KMS-11 (cell line): ENCODE data around the gene ANKRD44.

Experiments used
- H2AFZ ChIP-seq: fragments of 200-600 bp; sonication (generic); 2 replicates; pipeline ENCODE4 v1.6.1; 2016; ENCODE audit warnings: antibody characterized with exemption, mixed run types, low read depth
- H3K27ac ChIP-seq: fragments of 200-600 bp; sonication (generic); 2 replicates; pipeline ENCODE4 v1.6.1; 2016; ENCODE audit warnings: mild to moderate bottlenecking, mixed run types
- H3K27me3 ChIP-seq: fragments of 200-600 bp; sonication (generic); 2 replicates; pipeline ENCODE4 v1.6.1; 2017; ENCODE audit warnings: mild to moderate bottlenecking, low read depth, mixed run types, moderate library complexity; ENCODE audit not compliant: insufficient read depth
- H3K36me3 ChIP-seq: fragments of 200-600 bp; sonication (generic); 2 replicates; pipeline ENCODE4 v1.6.1; 2017; ENCODE audit warnings: mild to moderate bottlenecking, mixed run types; ENCODE audit not compliant: insufficient read depth
- H3K4me1 ChIP-seq: fragments of 200-600 bp; sonication (generic); 2 replicates; pipeline ENCODE4 v1.6.1; 2016; ENCODE audit warnings: mild to moderate bottlenecking, low read depth, mixed run types; ENCODE audit not compliant: poor library complexity, severe bottlenecking
- H3K4me2 ChIP-seq: fragments of 200-600 bp; sonication (generic); 2 replicates; pipeline ENCODE4 v1.7.0; 2016; ENCODE audit warnings: mild to moderate bottlenecking, mixed run types
- H3K4me3 ChIP-seq: fragments of 200-600 bp; sonication (generic); IDR thresholded peaks from 2 replicates; pipeline ENCODE4 v1.6.1; 2017; ENCODE audit warnings: low read depth, low read length, mixed read lengths; ENCODE audit not compliant: insufficient read depth
- H3K79me2 ChIP-seq: fragments of 200-600 bp; sonication (generic); 2 replicates; pipeline ENCODE4 v1.6.1; 2016; ENCODE audit warnings: low read depth, mixed run types; ENCODE audit not compliant: insufficient read depth
- H3K9ac ChIP-seq: fragments of 200-600 bp; sonication (generic); 2 replicates; pipeline ENCODE4 v1.6.1; 2016; ENCODE audit warnings: mild to moderate bottlenecking, mixed run types
- H4K20me1 ChIP-seq: fragments of 200-600 bp; sonication (generic); 2 replicates; pipeline ENCODE4 v1.6.1; 2016; ENCODE audit warnings: mild to moderate bottlenecking, mixed run types; ENCODE audit not compliant: insufficient read depth
- TF ChIP-seq, protein P1 (sequence below): fragments of 200-600 bp; sonication (generic); conservative IDR thresholded peaks from 2 replicates; pipeline ENCODE4 v1.6.1; 2017; ENCODE audit warnings: low read depth, mild to moderate bottlenecking, antibody characterized with exemption, low read length, moderate library complexity, mixed read lengths

The ANKRD44 gene

DNA sequence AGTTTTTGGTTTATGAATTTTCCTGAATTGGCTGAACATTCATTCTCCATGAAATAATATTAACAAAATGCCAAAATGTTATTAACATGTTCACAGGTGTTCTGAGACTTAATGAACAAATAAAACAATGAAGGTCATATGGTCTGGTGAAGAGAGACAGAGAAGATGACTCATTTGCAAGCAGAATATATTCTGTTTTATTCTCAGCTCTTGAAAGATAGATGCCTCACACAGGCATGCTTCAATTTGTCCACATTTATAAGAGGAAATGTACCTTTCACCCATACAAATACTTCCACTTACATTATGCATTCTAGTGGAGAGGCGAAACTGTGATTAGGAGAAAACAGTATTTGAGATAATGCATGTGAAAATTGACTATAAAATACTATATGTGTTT lies 308.7 kb downstream of the ANKRD44 start:
- Histone ChIP-seq H4K20me1 (no peaks in the 10 kb centered on the region), H3K4me2 (no peak overlapping the region), H3K36me3 (no peaks in the 10 kb centered on the region), H2AFZ (no peak overlapping the region), H3K79me2 (no peaks in the 10 kb centered on the region), H3K27me3 (no peaks in the 10 kb centered on the region), H3K9ac (no peak overlapping the region), H3K4me1 (no peaks in the 10 kb centered on the region), H3K27ac (no peak overlapping the region), H3K4me3 (no peak overlapping the region)
- TF ChIP-seq, protein P1, sequence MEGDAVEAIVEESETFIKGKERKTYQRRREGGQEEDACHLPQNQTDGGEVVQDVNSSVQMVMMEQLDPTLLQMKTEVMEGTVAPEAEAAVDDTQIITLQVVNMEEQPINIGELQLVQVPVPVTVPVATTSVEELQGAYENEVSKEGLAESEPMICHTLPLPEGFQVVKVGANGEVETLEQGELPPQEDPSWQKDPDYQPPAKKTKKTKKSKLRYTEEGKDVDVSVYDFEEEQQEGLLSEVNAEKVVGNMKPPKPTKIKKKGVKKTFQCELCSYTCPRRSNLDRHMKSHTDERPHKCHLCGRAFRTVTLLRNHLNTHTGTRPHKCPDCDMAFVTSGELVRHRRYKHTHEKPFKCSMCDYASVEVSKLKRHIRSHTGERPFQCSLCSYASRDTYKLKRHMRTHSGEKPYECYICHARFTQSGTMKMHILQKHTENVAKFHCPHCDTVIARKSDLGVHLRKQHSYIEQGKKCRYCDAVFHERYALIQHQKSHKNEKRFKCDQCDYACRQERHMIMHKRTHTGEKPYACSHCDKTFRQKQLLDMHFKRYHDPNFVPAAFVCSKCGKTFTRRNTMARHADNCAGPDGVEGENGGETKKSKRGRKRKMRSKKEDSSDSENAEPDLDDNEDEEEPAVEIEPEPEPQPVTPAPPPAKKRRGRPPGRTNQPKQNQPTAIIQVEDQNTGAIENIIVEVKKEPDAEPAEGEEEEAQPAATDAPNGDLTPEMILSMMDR: no peak

DNA sequence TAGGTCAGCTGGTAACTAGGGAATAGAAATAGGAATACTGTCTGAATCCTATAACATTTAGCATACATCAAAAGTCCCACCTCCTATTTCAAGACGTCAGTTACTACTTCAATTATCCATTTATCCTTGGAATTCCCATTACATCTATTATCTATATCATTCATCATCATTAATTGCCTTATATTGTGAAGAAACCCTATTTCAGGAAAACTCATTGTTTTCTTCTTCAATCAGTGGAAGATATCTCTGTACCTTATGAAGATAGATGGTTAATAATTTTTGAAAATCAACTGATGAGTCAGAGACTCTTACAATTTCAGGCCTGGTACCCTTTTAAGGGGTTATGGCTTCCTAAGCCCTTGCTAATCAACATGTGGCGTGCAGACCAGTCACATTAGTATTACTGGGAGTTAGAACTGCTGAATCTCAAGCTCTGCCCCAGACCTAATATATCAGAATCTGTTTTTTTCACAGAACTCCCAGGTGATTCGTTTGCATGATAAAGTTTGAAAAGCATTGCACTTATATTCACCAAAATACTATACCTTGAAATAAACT lies 314.7 kb downstream of the ANKRD44 start:
- no peak overlapping the region for H2AFZ ChIP-seq
- H3K4me3 ChIP-seq: no peak overlapping the region
- H3K36me3 ChIP-seq: no peaks in the 10 kb centered on the region
- no peak overlapping the region for H3K9ac ChIP-seq
- H4K20me1 ChIP-seq: no peaks in the 10 kb centered on the region
- H3K79me2 ChIP-seq: no peaks in the 10 kb centered on the region
- H3K27me3 ChIP-seq: no peaks in the 10 kb centered on the region
- TF ChIP-seq, protein P1: no peak
- H3K4me1 ChIP-seq: no peaks in the 10 kb centered on the region
- H3K4me2 ChIP-seq: no peak overlapping the region
- no peak overlapping the region for H3K27ac ChIP-seq

DNA sequence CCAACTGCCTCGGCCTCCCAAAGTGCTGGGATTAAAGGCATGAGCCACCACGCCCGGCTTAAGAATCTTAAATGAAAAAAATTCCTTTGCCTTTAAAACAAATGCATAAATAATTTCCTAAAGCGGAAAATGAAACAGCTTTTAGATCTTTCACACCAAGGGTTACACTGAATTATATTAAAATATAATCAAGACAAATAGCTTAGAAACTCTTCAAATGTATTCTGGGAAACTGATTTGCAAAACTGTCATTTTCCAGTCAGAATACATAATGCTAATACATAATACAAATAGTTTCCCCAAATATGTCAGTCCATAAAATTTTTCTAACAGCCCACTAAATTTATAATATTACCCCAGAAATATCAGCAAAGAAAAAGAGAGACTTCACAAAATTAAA lies 315.8 kb downstream of the ANKRD44 start:
- H3K4me3 ChIP-seq: no peak overlapping the region

DNA sequence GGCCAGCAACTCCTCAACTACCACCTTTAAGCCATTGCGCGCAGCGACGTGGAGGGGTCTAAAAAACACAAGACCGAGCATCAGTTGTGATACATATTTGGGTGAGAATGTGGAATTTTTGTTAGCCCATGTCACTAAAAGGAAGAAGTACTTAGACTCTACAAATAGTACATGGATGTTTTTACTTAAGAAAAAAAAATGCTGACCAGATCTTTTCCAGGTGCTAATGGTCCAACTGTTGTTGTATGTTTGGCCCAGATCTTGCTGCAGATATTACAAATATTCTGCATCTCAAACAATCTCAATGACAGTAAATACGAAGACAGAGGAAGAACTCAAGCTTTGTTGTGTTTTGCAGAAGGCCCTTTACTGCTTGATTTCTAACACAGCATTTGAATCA lies 317.0 kb downstream of the ANKRD44 start:
- TF ChIP-seq, protein P1: no peak
- H3K4me3 ChIP-seq: no peak overlapping the region
- no peaks in the 10 kb centered on the region for H4K20me1 ChIP-seq
- H3K36me3 ChIP-seq: no peaks in the 10 kb centered on the region
- H3K79me2 ChIP-seq: no peaks in the 10 kb centered on the region
- H2AFZ ChIP-seq: no peak overlapping the region
- H3K9ac ChIP-seq: no peak overlapping the region
- H3K27me3 ChIP-seq: no peaks in the 10 kb centered on the region
- peaks cover 18% of the 10 kb centered on the region for H3K4me1 ChIP-seq
- H3K4me2 ChIP-seq: no peak overlapping the region
- H3K27ac ChIP-seq: no peak overlapping the region

More for the DNA sequence above, 315.8 kb downstream of the ANKRD44 start:
- H2AFZ ChIP-seq: no peak overlapping the region
- H3K36me3 ChIP-seq: no peaks in the 10 kb centered on the region
- H3K27ac ChIP-seq: no peak overlapping the region
- no peak overlapping the region for H3K9ac ChIP-seq
- no peaks in the 10 kb centered on the region for H3K79me2 ChIP-seq
- no peaks in the 10 kb centered on the region for H4K20me1 ChIP-seq
- TF ChIP-seq, protein P1: no peak
- H3K4me2 ChIP-seq: no peak overlapping the region
- no peaks in the 10 kb centered on the region for H3K27me3 ChIP-seq
- peaks cover 7% of the 10 kb centered on the region for H3K4me1 ChIP-seq
